HuH-7.5 (cell line): ENCODE measurements around the gene EPHA8.
A peak's percentile ranks its signal among the peaks of the same experiment; 100 is the strongest.

ENCODE experiments used
- DNase-seq: peaks from one replicate; pipeline ENCODE4 v3.0.0; 2011; ENCODE audit warnings: low spot score

Gene EPHA8

GRCh38 chr1:22592919-22593790 lies 29.9 kb downstream of the EPHA8 start:
- DNase-seq, result no peak

DNA sequence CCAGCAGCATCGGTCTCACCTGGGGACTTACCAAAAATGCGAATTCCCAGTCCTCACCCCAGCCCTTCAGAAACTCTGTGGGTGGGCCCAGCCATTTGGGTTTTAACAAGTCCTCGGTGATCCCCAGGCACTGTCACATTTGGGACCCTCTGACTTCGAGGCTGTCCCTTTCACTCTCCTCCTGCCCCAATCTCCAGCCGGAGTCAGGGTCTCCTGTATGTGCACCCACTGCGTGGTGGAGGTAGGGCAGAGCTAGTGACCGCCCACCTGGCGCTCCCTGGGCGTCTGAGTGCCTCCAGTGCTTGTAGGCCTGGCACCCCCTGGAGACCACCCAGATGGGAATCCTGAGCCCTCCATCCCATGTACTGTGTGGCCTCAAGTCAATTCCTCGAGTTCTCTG lies 31.1 kb downstream of the EPHA8 start:
- no peak for DNase-seq

DNA sequence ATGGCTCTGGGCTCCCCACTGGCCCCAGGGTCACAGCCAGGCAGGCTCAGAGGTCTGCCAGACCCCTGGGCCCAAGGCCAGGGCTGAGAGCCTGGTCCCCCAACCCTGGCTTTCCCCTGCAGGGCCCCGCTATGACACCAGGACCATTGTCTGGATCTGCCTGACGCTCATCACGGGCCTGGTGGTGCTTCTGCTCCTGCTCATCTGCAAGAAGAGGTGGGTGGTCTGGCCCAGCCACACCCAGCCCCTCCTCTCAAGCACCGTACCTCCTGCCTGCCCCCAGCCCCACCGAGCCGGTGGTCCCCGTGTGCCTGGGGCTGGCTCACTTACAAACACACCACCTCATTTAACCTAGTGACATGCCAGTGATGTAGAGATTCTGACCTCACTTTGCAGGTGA lies 31.8 kb downstream of the EPHA8 start:
- DNase-seq, result no peak

DNA sequence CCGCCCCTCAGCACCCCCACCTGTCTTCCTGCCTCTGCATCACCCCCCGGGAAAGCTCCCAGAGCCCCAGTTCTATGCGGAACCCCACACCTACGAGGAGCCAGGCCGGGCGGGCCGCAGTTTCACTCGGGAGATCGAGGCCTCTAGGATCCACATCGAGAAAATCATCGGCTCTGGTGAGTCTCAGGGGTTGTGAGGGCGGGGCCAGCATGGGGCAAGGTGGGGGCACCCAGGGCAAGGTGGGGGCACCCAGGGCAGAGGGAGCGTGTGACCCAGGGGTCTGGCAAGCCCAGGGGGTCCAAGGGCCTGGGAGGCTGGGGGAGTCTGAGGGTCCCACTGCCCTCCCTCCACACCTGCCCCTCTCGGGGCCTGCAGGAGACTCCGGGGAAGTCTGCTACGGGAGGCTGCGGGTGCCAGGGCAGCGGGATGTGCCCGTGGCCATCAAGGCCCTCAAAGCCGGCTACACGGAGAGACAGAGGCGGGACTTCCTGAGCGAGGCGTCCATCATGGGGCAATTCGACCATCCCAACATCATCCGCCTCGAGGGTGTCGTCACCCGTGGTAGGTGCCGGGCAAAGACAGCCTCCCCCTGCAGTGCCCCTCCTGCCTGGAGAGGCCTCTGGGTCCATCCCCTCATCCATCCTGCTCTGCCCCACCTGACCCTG lies 34.1 kb downstream of the EPHA8 start:
- no peak for DNase-seq

- DNase-seq, result no peak
Observed at GRCh38 chr1:22597996-22598395, 34.7 kb downstream of the EPHA8 start.

DNA sequence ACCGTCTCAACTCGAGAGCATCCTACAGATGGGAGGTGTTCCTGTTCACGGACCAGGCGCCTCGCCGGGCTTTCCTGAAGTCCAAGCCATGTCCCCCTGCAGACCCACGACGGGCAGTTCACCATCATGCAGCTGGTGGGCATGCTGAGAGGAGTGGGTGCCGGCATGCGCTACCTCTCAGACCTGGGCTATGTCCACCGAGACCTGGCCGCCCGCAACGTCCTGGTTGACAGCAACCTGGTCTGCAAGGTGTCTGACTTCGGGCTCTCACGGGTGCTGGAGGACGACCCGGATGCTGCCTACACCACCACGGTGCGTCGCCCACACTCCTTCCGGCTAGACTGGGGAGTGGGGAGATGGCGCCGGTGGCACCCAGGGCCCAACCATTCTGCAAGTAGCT lies 35.4 kb downstream of the EPHA8 start:
- no peak for DNase-seq

DNA sequence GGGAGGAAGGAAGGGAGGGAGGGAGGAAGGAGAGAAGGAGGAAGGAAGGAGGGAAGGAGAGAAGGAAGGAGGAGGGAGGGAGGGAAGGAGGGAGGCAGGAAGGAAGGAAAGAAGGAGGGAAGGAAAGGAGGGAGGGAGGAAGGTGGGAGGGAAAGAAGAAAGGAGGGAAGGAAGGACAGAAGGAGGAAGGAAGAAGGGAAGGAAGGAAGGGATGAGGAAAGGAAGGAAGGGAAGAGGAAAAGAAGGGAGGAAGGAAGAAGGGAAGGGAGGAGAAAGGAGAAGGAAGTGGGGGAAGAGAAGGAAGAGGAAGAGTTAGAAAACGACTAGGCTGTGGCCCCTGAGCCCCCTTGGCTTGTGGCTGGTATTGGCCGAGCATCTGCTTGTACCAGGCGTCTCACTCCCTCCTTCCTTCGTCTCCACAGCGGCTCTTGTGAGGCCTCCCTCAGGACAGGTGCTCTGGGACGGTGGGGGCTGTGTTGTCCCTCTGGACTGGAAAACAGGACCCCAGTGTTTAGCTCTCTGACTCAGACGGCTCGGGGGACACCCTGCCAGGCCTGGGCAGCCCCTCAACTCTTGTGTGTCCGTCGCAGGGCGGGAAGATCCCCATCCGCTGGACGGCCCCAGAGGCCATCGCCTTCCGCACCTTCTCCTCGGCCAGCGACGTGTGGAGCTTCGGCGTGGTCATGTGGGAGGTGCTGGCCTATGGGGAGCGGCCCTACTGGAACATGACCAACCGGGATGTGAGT lies 37.0 kb downstream of the EPHA8 start:
- DNase-seq, result no peak

DNA sequence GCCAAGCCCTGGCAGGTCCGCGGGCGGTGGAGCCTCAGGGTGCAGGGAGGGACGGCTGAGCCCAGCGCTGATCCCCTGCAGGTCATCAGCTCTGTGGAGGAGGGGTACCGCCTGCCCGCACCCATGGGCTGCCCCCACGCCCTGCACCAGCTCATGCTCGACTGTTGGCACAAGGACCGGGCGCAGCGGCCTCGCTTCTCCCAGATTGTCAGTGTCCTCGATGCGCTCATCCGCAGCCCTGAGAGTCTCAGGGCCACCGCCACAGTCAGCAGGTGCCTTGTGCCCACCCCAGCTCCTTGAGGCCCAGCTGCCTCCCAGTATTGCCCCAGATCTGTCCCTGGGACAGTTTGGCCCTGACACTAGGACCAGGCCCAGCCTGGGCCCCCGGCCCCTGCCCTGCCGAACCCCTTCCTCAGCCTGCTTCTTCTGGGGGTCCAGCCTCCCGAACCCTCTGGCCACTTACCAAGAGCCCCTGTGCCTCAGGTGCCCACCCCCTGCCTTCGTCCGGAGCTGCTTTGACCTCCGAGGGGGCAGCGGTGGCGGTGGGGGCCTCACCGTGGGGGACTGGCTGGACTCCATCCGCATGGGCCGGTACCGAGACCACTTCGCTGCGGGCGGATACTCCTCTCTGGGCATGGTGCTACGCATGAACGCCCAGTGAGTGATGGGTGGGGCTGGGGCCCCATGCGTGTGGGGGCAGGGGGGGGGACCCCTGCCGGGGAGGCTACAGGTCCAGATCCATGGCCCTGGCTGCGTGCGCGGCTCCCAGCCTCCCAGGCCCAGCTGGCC lies 37.7 kb downstream of the EPHA8 start:
- DNase-seq, result no peak

DNA sequence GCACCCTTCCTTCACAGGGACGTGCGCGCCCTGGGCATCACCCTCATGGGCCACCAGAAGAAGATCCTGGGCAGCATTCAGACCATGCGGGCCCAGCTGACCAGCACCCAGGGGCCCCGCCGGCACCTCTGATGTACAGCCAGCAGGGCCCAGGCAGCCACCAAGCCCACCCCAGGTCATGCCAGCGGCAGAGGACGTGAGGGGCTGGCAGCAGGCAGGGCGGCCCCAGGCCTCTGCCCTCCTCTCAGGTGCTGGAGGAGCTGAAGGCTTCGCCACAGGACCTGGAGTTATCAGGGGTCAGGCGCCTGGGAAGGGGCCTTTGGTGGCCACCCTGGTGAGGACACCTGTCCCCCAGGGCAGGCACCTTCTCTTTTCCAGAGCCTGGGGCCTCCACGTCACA lies 38.3 kb downstream of the EPHA8 start:
- DNase-seq, result no peak

DNA sequence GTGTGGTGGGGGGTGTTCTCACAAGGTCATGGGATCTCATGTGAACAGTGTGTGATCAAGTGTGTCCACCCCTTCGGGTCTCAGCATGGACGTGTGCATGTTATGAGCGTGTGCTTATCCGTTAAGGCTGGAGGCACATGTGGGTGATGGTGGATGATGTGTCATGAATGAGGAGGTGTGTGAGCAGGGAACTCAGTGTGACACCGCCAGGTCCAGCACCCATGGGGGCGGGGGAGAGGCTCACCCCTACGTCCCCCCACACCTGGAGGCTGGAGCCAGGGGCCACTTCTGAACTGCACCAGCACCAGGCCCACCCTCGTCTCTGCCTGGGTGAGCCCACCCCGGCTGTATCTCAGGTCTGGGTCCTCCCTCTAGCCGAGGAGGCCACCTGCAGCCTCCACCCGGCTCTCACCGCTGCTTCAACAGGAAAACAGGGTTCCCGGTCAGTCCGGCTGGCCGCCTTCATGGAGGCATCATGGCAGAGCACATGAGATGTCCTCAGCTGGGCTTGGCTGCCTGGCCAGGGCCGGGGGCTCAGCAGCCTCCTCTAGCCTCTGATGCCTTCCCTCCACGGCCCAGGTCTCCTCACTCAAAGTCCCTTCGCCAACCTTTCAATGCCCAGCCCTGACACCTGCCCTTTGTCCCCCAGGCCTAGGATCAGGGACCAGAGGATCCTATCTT lies 38.9 kb downstream of the EPHA8 start:
- no peak for DNase-seq

GRCh38 chr1:22606161-22606560 lies 42.9 kb downstream of the EPHA8 start:
- DNase-seq, result no peak

GRCh38 chr1:22607154-22607553 lies 43.9 kb downstream of the EPHA8 start:
- no peak for DNase-seq

DNA sequence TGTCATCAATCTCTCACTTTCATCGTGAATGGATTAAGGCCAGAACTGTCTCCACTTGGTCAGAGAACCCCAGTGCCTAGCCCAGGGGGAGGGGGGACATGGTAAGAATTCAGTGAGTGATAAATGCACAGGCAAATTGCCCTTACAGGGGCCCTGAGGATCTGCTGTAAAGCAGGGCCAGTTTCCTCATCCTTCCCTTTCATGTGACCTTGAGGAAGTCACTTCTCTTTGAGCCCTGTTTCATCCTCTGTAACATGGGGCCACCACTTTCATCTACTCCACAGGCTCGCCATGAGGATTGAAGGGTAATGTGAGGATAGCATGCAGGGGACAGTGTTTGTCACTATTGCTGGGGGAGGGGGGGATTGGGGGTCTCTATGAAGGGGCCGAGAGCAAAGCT lies 45.1 kb downstream of the EPHA8 start:
- DNase-seq, result no peak

DNA sequence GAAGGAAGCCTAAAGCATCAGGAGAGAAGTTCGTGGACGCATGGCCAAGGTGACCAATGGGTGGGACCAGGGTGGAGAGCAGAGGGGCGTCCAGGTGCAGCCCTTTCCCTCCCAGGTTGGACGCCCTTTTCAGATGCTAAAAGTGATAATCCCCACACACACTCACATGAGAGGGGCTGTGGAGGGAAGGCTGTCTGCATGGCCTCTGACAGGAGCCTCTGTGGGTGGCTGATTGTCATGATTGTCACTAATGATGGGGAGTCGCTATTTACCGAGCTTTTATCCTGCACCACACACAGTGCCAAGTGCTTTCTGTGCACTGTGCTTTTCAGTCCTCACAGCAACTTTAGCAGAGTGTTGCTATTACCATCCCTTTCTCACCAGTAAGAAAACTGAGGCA lies 46.0 kb downstream of the EPHA8 start:
- DNase-seq, result no peak

DNA sequence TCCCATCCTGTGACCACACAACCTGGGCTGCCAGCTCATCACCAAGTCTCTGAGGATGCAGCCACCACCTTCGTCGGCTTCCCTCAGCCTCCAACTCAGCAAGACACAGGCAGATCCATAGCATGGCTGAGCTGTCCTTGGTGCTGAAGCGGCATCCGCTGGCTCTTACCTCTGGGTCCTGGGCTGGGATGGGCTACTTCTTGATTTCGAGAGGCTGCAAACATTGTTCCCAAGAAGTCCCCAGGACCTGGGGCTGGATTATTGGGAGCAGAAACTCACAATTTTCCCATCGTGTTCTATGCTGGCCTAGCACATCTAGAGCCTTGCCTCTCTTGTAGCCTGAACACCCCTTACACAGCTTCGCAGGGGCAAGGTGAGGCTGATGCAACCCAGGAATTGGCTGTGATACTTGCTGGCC lies 48.2 kb downstream of the EPHA8 start:
- DNase-seq, result peak; percentile 56

GRCh38 chr1:22612671-22613571 lies 49.6 kb downstream of the EPHA8 start:
- no peak for DNase-seq

- no peak for DNase-seq
Observed at GRCh38 chr1:22613572-22613918, 50.3 kb downstream of the EPHA8 start.

DNA sequence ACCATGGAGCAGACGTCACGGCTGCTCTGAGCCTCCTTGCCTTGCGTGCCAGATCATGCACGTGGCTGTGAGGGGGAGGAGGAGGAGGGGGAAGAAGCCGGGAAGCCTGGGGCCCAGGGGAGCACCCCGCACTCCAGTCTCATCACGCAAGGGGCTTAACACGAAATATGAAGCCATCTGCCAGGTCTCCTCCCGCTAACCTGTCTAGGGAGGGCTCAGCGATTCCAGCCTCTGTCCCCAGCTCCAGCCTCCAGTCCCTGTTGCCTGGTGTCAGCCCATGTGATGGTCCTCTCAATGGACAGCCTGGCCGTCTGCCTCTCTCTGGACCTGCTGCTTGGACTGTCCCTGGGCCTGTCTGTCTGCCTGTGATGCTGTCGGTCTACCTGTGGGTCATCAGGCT lies 50.7 kb downstream of the EPHA8 start:
- no peak for DNase-seq

DNA sequence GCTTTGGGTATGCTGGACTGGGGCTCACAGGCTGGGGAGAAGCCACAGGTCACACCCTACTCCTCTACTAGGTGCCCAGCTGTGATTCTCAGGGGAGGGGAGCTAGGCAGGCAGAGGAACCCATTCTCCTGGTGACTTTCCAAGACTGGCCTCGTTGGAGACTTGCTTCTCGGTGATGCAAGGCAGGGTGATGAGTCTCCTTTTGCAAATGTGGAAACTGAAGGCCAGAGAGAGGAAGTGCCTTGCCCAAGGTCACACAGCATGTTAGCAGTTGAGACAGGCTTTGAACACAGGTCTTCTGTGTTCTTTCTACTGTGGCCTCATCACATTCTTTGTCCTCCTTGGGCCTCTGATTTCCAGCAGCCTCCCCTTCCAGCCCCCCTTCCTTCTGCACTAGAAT lies 52.6 kb downstream of the EPHA8 start:
- DNase-seq, result no peak

- DNase-seq, result no peak
Observed at GRCh38 chr1:22616571-22616970, 53.3 kb downstream of the EPHA8 start.

- no peak for DNase-seq
Observed at GRCh38 chr1:22618056-22618455, 54.8 kb downstream of the EPHA8 start.
